Measurements from ENCODE around the gene MIAT. TPM values are rescaled to one million over a fixed set of nuclear protein-coding genes. Genes with fewer than 3 reads are reported as not detected.

The MIAT gene
- total RNA-seq, 1 experiment from 2014 or later: 1.5 TPM

- Histone ChIP-seq H3K9me3 (ENCODE audit: low read length) (no peaks in the 10 kb centered on the region), H3K27me3 (ENCODE audit: low read length) (no peaks in the 10 kb centered on the region), H3K9ac (ENCODE audit: low read length) (no peak overlapping the region), H3K36me3 (ENCODE audit: insufficient read depth, low read length) (no peaks in the 10 kb centered on the region), H3K4me1 (ENCODE audit: low read length) (peaks cover 35% of the 10 kb centered on the region), H3K79me2 (ENCODE audit: low read length) (peaks cover 31% of the 10 kb centered on the region), H4K20me1 (ENCODE audit: insufficient read depth, low read depth, low read length) (no peaks in the 10 kb centered on the region), H3K4me2 (ENCODE audit: low read depth, low read length, poor library complexity, severe bottlenecking) (peak overlapping the region; percentile 100), H3K4me3 (ENCODE audit: low read length) (no peak overlapping the region), H3K9me2 (replicated peaks; ENCODE audit: insufficient read depth, low read length) (no peaks in the 10 kb centered on the region), H2AFZ (ENCODE audit: low read length) (no peak overlapping the region), H3K27ac (ENCODE audit: low read length) (no peak overlapping the region)
- no peak for DNase-seq
Measured at GRCh38 chr22:26675687-26676268, 18.4 kb downstream of the MIAT start.

- Histone ChIP-seq H3K36me3 (ENCODE audit: insufficient read depth, low read length) (no peaks in the 10 kb centered on the region), H3K79me2 (ENCODE audit: low read length) (peaks cover 31% of the 10 kb centered on the region), H3K9me2 (replicated peaks; ENCODE audit: insufficient read depth, low read length) (no peaks in the 10 kb centered on the region), H3K27ac (ENCODE audit: low read length) (no peak overlapping the region), H3K4me2 (ENCODE audit: low read depth, low read length, poor library complexity, severe bottlenecking) (no peak overlapping the region), H3K27me3 (ENCODE audit: low read length) (no peaks in the 10 kb centered on the region), H3K4me3 (ENCODE audit: low read length) (no peak overlapping the region), H3K4me1 (ENCODE audit: low read length) (peaks cover 21% of the 10 kb centered on the region), H2AFZ (ENCODE audit: low read length) (no peak overlapping the region), H3K9me3 (ENCODE audit: low read length) (no peaks in the 10 kb centered on the region), H4K20me1 (ENCODE audit: insufficient read depth, low read depth, low read length) (no peaks in the 10 kb centered on the region), H3K9ac (ENCODE audit: low read length) (no peak overlapping the region)
- no peak for DNase-seq
Measured at GRCh38 chr22:26677217-26677616, 19.8 kb downstream of the MIAT start.

GRCh38 chr22:26679003-26679629, 21.7 kb downstream of the MIAT start:
- no peak overlapping the region for H3K27ac ChIP-seq (ENCODE audit: low read length)
- H3K4me2 ChIP-seq (ENCODE audit: low read depth, low read length, poor library complexity, severe bottlenecking): no peak overlapping the region
- peaks cover 12% of the 10 kb centered on the region for H3K4me1 ChIP-seq (ENCODE audit: low read length)
- no peak overlapping the region for H3K4me3 ChIP-seq (ENCODE audit: low read length)
- no peaks in the 10 kb centered on the region for H3K9me2 ChIP-seq (replicated peaks; ENCODE audit: insufficient read depth, low read length)
- no peaks in the 10 kb centered on the region for H3K9me3 ChIP-seq (ENCODE audit: low read length)
- H3K27me3 ChIP-seq (ENCODE audit: low read length): no peaks in the 10 kb centered on the region
- no peaks in the 10 kb centered on the region for H4K20me1 ChIP-seq (ENCODE audit: insufficient read depth, low read depth, low read length)
- DNase-seq: peak; percentile 90
- H2AFZ ChIP-seq (ENCODE audit: low read length): no peak overlapping the region
- H3K36me3 ChIP-seq (ENCODE audit: insufficient read depth, low read length): no peaks in the 10 kb centered on the region
- no peak overlapping the region for H3K9ac ChIP-seq (ENCODE audit: low read length)
- H3K79me2 ChIP-seq (ENCODE audit: low read length): peaks cover 21% of the 10 kb centered on the region

- Histone ChIP-seq H3K9me2 (replicated peaks; ENCODE audit: insufficient read depth, low read length) (no peaks in the 10 kb centered on the region), H3K4me1 (ENCODE audit: low read length) (no peaks in the 10 kb centered on the region), H3K27me3 (ENCODE audit: low read length) (no peaks in the 10 kb centered on the region), H3K79me2 (ENCODE audit: low read length) (peaks cover 8% of the 10 kb centered on the region), H2AFZ (ENCODE audit: low read length) (no peak overlapping the region), H3K4me3 (ENCODE audit: low read length) (no peak overlapping the region), H3K36me3 (ENCODE audit: insufficient read depth, low read length) (no peaks in the 10 kb centered on the region), H3K9ac (ENCODE audit: low read length) (no peak overlapping the region), H3K27ac (ENCODE audit: low read length) (no peak overlapping the region), H3K4me2 (ENCODE audit: low read depth, low read length, poor library complexity, severe bottlenecking) (no peak overlapping the region), H4K20me1 (ENCODE audit: insufficient read depth, low read depth, low read length) (no peaks in the 10 kb centered on the region), H3K9me3 (ENCODE audit: low read length) (no peaks in the 10 kb centered on the region)
- no peak for DNase-seq
Measured at GRCh38 chr22:26680485-26680884, 23.1 kb downstream of the MIAT start.

- no peak overlapping the region for H3K27ac ChIP-seq (ENCODE audit: low read length)
- no peaks in the 10 kb centered on the region for H3K9me2 ChIP-seq (replicated peaks; ENCODE audit: insufficient read depth, low read length)
- no peaks in the 10 kb centered on the region for H3K9me3 ChIP-seq (ENCODE audit: low read length)
- no peaks in the 10 kb centered on the region for H3K79me2 ChIP-seq (ENCODE audit: low read length)
- no peak overlapping the region for H3K4me3 ChIP-seq (ENCODE audit: low read length)
- H4K20me1 ChIP-seq (ENCODE audit: insufficient read depth, low read depth, low read length): no peaks in the 10 kb centered on the region
- no peak overlapping the region for H3K4me2 ChIP-seq (ENCODE audit: low read depth, low read length, poor library complexity, severe bottlenecking)
- no peaks in the 10 kb centered on the region for H3K27me3 ChIP-seq (ENCODE audit: low read length)
- no peak overlapping the region for H3K9ac ChIP-seq (ENCODE audit: low read length)
- H3K4me1 ChIP-seq (ENCODE audit: low read length): no peaks in the 10 kb centered on the region
- no peak for DNase-seq
- no peak overlapping the region for H2AFZ ChIP-seq (ENCODE audit: low read length)
- no peaks in the 10 kb centered on the region for H3K36me3 ChIP-seq (ENCODE audit: insufficient read depth, low read length)
Measured at GRCh38 chr22:26681395-26681821, 24.0 kb downstream of the MIAT start.

DNA sequence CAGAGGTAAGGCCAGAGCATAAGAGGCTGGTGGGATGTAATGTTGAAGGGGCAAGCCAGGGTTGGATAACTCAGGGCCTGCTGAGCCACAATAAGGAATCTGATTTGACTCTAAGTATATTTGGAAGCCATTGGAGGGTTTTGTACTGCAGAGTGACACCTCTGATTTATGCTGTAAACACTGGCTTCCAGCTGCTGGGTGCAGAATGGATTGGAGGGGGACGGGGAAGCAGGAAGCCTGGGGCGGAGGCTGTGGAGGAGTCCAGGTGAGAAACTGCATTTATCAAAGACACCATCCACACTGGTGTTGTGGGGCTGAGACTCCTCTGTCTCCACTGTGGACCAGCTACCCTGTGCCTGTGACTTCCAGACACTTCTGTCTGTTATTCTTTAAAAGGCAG, 26.8 kb downstream of the MIAT start:
- DNase-seq: no peak
- Histone ChIP-seq H3K79me2 (ENCODE audit: low read length) (no peaks in the 10 kb centered on the region), H4K20me1 (ENCODE audit: insufficient read depth, low read depth, low read length) (no peaks in the 10 kb centered on the region), H3K27ac (ENCODE audit: low read length) (no peak overlapping the region), H3K4me3 (ENCODE audit: low read length) (no peak overlapping the region), H3K9me2 (replicated peaks; ENCODE audit: insufficient read depth, low read length) (no peaks in the 10 kb centered on the region), H3K36me3 (ENCODE audit: insufficient read depth, low read length) (no peaks in the 10 kb centered on the region), H3K9ac (ENCODE audit: low read length) (no peak overlapping the region), H3K4me2 (ENCODE audit: low read depth, low read length, poor library complexity, severe bottlenecking) (no peak overlapping the region), H3K9me3 (ENCODE audit: low read length) (no peaks in the 10 kb centered on the region), H2AFZ (ENCODE audit: low read length) (no peak overlapping the region), H3K27me3 (ENCODE audit: low read length) (no peaks in the 10 kb centered on the region), H3K4me1 (ENCODE audit: low read length) (no peaks in the 10 kb centered on the region)

DNA sequence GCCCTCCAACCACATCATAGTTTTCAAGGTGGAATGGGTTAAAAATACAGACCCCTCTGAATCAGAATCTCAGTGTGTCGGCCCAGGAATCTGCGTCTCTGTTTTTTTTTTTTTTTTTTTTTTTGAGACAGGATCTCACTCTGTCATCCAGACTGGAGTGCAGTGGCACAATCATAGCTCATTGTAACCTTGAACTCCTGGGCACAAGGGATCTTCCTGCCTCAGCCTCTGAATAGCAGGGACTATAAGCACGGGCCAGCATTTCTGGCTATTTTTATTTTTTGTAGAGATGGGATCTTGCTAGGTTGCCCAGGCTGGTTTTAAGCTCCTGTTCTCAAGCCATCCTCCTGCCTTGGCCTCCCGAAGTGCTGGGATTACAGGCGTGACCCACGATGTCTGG, 28.2 kb downstream of the MIAT start:
- Histone ChIP-seq H2AFZ (ENCODE audit: low read length) (no peak overlapping the region), H3K27ac (ENCODE audit: low read length) (no peak overlapping the region), H3K36me3 (ENCODE audit: insufficient read depth, low read length) (no peaks in the 10 kb centered on the region)

GRCh38 chr22:26687439-26687838, 30.1 kb downstream of the MIAT start:
- Histone ChIP-seq H3K9me2 (replicated peaks; ENCODE audit: insufficient read depth, low read length) (no peaks in the 10 kb centered on the region), H4K20me1 (ENCODE audit: insufficient read depth, low read depth, low read length) (no peaks in the 10 kb centered on the region), H3K4me2 (ENCODE audit: low read depth, low read length, poor library complexity, severe bottlenecking) (no peak overlapping the region), H3K79me2 (ENCODE audit: low read length) (no peaks in the 10 kb centered on the region), H3K4me3 (ENCODE audit: low read length) (no peak overlapping the region), H3K36me3 (ENCODE audit: insufficient read depth, low read length) (no peaks in the 10 kb centered on the region), H3K9ac (ENCODE audit: low read length) (no peak overlapping the region), H3K4me1 (ENCODE audit: low read length) (no peaks in the 10 kb centered on the region), H3K9me3 (ENCODE audit: low read length) (no peaks in the 10 kb centered on the region), H3K27ac (ENCODE audit: low read length) (no peak overlapping the region), H2AFZ (ENCODE audit: low read length) (no peak overlapping the region), H3K27me3 (ENCODE audit: low read length) (no peaks in the 10 kb centered on the region)
- no peak for DNase-seq

More for the DNA sequence above, 28.2 kb downstream of the MIAT start:
- Histone ChIP-seq H3K79me2 (ENCODE audit: low read length) (no peaks in the 10 kb centered on the region), H3K4me3 (ENCODE audit: low read length) (no peak overlapping the region), H4K20me1 (ENCODE audit: insufficient read depth, low read depth, low read length) (no peaks in the 10 kb centered on the region), H3K9me3 (ENCODE audit: low read length) (no peaks in the 10 kb centered on the region), H3K4me2 (ENCODE audit: low read depth, low read length, poor library complexity, severe bottlenecking) (no peak overlapping the region), H3K4me1 (ENCODE audit: low read length) (no peaks in the 10 kb centered on the region), H3K9ac (ENCODE audit: low read length) (no peak overlapping the region), H3K9me2 (replicated peaks; ENCODE audit: insufficient read depth, low read length) (no peaks in the 10 kb centered on the region), H3K27me3 (ENCODE audit: low read length) (no peaks in the 10 kb centered on the region)
- no peak for DNase-seq
